Measurements from ENCODE around the gene DSG4. TPM values are rescaled to one million over a fixed set of nuclear protein-coding genes. Genes with fewer than 3 reads are reported as not detected.
"Not testable (repeated sequence)": the region's sequence is repeated elsewhere in the genome, so short reads cannot be mapped to it uniquely, and the experiment has no call there.

Gene DSG4, protein sequence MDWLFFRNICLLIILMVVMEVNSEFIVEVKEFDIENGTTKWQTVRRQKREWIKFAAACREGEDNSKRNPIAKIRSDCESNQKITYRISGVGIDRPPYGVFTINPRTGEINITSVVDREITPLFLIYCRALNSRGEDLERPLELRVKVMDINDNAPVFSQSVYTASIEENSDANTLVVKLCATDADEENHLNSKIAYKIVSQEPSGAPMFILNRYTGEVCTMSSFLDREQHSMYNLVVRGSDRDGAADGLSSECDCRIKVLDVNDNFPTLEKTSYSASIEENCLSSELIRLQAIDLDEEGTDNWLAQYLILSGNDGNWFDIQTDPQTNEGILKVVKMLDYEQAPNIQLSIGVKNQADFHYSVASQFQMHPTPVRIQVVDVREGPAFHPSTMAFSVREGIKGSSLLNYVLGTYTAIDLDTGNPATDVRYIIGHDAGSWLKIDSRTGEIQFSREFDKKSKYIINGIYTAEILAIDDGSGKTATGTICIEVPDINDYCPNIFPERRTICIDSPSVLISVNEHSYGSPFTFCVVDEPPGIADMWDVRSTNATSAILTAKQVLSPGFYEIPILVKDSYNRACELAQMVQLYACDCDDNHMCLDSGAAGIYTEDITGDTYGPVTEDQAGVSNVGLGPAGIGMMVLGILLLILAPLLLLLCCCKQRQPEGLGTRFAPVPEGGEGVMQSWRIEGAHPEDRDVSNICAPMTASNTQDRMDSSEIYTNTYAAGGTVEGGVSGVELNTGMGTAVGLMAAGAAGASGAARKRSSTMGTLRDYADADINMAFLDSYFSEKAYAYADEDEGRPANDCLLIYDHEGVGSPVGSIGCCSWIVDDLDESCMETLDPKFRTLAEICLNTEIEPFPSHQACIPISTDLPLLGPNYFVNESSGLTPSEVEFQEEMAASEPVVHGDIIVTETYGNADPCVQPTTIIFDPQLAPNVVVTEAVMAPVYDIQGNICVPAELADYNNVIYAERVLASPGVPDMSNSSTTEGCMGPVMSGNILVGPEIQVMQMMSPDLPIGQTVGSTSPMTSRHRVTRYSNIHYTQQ
- not detected in 2 replicates for total RNA-seq

DNA sequence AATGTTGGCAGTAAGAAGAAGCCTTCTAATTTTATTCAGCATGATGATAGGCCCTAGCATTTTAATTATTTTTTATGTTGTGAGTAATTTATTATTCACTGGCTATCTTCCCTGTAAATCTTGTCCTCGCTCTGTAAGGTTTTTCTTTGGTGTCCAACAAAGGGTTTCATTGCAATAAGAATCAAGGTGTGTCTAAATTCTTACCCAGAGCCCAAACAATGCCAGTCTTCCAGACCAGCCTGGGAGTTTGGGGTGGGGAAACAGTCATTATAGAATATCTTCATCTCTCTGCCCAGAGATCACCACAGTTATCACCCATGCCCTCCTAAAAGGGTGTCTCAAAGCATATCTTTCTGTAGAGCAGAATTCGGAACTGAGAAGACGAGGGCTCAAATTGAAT, at the start of gene DSG4:
Gene DSG4, plus strand, starts transcription at position 301 of the 400 bp plus-strand sequence. CDS start 135 bp downstream, outside the sequence.
- TF ChIP-seq, protein P1, sequence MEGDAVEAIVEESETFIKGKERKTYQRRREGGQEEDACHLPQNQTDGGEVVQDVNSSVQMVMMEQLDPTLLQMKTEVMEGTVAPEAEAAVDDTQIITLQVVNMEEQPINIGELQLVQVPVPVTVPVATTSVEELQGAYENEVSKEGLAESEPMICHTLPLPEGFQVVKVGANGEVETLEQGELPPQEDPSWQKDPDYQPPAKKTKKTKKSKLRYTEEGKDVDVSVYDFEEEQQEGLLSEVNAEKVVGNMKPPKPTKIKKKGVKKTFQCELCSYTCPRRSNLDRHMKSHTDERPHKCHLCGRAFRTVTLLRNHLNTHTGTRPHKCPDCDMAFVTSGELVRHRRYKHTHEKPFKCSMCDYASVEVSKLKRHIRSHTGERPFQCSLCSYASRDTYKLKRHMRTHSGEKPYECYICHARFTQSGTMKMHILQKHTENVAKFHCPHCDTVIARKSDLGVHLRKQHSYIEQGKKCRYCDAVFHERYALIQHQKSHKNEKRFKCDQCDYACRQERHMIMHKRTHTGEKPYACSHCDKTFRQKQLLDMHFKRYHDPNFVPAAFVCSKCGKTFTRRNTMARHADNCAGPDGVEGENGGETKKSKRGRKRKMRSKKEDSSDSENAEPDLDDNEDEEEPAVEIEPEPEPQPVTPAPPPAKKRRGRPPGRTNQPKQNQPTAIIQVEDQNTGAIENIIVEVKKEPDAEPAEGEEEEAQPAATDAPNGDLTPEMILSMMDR (IDR thresholded peaks at IDR 0.05; ENCODE audit: extremely low read depth, low read depth, low read length): no peak
- no peaks in the 10 kb centered on the region for H4K20me1 ChIP-seq (ENCODE audit: insufficient read depth, low read length)
- H3K36me3 ChIP-seq (ENCODE audit: insufficient read depth, low read length): no peaks in the 10 kb centered on the region
- H3K79me2 ChIP-seq (ENCODE audit: insufficient read depth, low read length): no peaks in the 10 kb centered on the region
- no peak within 1 kb of the TSS for H3K4me3 ChIP-seq (ENCODE audit: insufficient read depth, low read length)
- no peaks in the 10 kb centered on the region for H3K9me3 ChIP-seq (ENCODE audit: low read depth, low read length)
- no peak within 1 kb of the TSS for H3K27ac ChIP-seq (ENCODE audit: low read depth, low read length)
- DNase-seq (ENCODE audit: insufficient read length, low spot score, missing footprints): no peak
- no peaks in the 10 kb centered on the region for H3K27me3 ChIP-seq (ENCODE audit: insufficient read depth, low read length)
- H2AFZ ChIP-seq (ENCODE audit: low read length): no peak within 1 kb of the TSS
- no peaks in the 10 kb centered on the region for H3K4me1 ChIP-seq (ENCODE audit: insufficient read depth, low read length)
- H3K4me2 ChIP-seq (ENCODE audit: insufficient read depth, low read length): no peak within 1 kb of the TSS

DNA sequence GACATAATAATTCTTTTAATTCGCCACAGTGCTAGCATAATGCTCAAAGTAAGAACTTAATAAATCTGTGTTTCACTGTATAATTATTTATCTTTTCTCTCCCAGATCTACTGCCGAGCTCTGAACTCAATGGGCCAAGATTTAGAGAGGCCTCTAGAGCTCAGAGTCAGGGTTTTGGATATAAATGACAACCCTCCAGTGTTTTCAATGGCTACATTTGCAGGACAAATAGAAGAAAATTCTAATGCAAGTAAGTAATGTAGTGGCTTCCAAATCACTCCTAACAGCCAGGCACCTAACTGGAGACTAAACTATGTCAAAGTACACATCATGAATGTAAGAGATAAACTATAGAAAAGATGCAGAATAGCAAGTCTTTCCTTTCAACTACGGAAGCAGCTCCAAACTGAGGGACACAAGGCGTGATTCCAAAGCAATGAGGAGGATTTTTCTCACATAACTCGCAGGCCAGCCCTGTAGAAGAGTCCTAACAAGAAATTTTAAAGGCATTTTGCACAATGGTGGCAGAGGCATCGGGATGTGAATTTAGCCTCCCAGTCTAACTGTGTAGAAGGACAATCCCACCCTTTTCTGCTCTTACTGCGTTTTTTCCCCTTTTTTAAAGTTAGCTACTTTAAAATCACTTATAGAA, 46.7 kb upstream of the DSG4 start:
- no peak overlapping the region for H3K27ac ChIP-seq (ENCODE audit: low read depth, low read length)
- no peak for DNase-seq (ENCODE audit: insufficient read length, low spot score, missing footprints)
- no peaks in the 10 kb centered on the region for H3K79me2 ChIP-seq (ENCODE audit: insufficient read depth, low read length)
- no peaks in the 10 kb centered on the region for H4K20me1 ChIP-seq (ENCODE audit: insufficient read depth, low read length)
- H3K4me1 ChIP-seq (ENCODE audit: insufficient read depth, low read length): peaks cover under 1% of the 10 kb centered on the region
- TF ChIP-seq, protein P1 (IDR thresholded peaks at IDR 0.05; ENCODE audit: extremely low read depth, low read depth, low read length): no peak
- H3K4me2 ChIP-seq (ENCODE audit: insufficient read depth, low read length): no peak overlapping the region
- no peak overlapping the region for H2AFZ ChIP-seq (ENCODE audit: low read length)
- H3K9me3 ChIP-seq (ENCODE audit: low read depth, low read length): no peaks in the 10 kb centered on the region
- no peaks in the 10 kb centered on the region for H3K36me3 ChIP-seq (ENCODE audit: insufficient read depth, low read length)
- no peak overlapping the region for H3K4me3 ChIP-seq (ENCODE audit: insufficient read depth, low read length)
- no peaks in the 10 kb centered on the region for H3K27me3 ChIP-seq (ENCODE audit: insufficient read depth, low read length)

DNA sequence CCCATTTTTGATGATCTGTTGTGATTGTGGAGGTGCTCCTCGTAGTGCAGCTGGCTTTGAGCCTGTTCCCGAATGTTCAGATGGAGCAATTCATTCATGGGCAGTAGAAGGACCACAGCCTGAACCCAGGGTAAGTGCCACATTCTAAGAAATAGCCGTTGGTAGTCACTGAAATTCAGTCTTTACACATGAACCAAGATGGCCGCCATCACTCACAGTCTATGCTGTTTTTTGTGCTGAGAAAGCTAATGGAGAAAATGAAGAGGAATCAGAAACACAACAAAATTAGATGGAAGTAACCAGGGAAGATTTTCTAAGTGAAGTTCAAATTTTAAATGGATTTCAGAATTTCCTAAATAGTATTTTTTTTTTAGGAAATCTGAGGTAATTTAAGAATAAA, 33.1 kb upstream of the DSG4 start:
- no peaks in the 10 kb centered on the region for H3K9me3 ChIP-seq (ENCODE audit: low read depth, low read length)
- H3K27me3 ChIP-seq (ENCODE audit: insufficient read depth, low read length): no peaks in the 10 kb centered on the region
- H3K4me3 ChIP-seq (ENCODE audit: insufficient read depth, low read length): no peak overlapping the region
- H4K20me1 ChIP-seq (ENCODE audit: insufficient read depth, low read length): no peaks in the 10 kb centered on the region
- DNase-seq (ENCODE audit: insufficient read length, low spot score, missing footprints): no peak
- H3K27ac ChIP-seq (ENCODE audit: low read depth, low read length): no peak overlapping the region
- TF ChIP-seq, protein P1 (IDR thresholded peaks at IDR 0.05; ENCODE audit: extremely low read depth, low read depth, low read length): no peak
- H3K36me3 ChIP-seq (ENCODE audit: insufficient read depth, low read length): no peaks in the 10 kb centered on the region
- H2AFZ ChIP-seq (ENCODE audit: low read length): no peak overlapping the region
- H3K79me2 ChIP-seq (ENCODE audit: insufficient read depth, low read length): no peaks in the 10 kb centered on the region
- H3K4me1 ChIP-seq (ENCODE audit: insufficient read depth, low read length): no peaks in the 10 kb centered on the region
- no peak overlapping the region for H3K4me2 ChIP-seq (ENCODE audit: insufficient read depth, low read length)

DNA sequence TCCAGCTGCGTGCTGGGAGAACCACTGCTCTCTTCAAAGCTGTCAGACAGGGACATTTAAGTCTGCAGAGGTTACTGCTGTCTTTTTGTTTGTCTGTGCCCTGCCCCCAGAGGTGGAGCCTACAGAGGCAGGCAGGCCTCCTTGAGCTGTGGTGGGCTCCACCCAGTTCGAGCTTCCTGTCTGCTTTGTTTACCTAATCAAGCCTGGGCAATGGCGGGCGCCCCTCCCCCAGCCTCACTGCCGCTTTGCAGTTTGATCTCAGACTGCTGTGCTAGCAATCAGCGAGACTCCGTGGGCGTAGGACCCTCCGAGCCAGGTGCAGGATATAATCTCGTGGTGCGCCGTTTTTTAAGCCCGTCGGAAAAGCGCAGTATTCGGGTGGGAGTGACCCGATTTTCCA, 23.2 kb upstream of the DSG4 start:
- not testable (repeated sequence) for H3K36me3 ChIP-seq (ENCODE audit: insufficient read depth, low read length); H2AFZ ChIP-seq (ENCODE audit: low read length); H3K9me3 ChIP-seq (ENCODE audit: low read depth, low read length); H3K4me1 ChIP-seq (ENCODE audit: insufficient read depth, low read length); H3K4me2 ChIP-seq (ENCODE audit: insufficient read depth, low read length); H3K79me2 ChIP-seq (ENCODE audit: insufficient read depth, low read length); DNase-seq (ENCODE audit: insufficient read length, low spot score, missing footprints); H4K20me1 ChIP-seq (ENCODE audit: insufficient read depth, low read length); H3K4me3 ChIP-seq (ENCODE audit: insufficient read depth, low read length); H3K27ac ChIP-seq (ENCODE audit: low read depth, low read length); H3K27me3 ChIP-seq (ENCODE audit: insufficient read depth, low read length)

Data from osteoblast (primary cell).